Muscle of leg (tissue), 16 donors: ENCODE results near the gene NUTM2A. TPM values are rescaled to one million over a fixed set of nuclear protein-coding genes. Genes with fewer than 3 reads are reported as not detected.
A peak's percentile ranks its signal among the peaks of the same experiment; 100 is the strongest.
"Not testable (repeated sequence)": the region's sequence is repeated elsewhere in the genome, so short reads cannot be mapped to it uniquely, and the experiment has no call there.

ENCODE experiments used
- DNase-seq: peaks from one replicate; pipeline ENCODE4 v3.0.0; 2013
- H3K27ac ChIP-seq: one replicate; pipeline ENCODE4 v1.5.1; 2013; ENCODE audit warnings: mild to moderate bottlenecking, low read length, control low read depth
- H3K27me3 ChIP-seq: one replicate; pipeline ENCODE4 v1.6.1; 2013; ENCODE audit warnings: low read length; ENCODE audit not compliant: control insufficient read depth, insufficient read depth
- H3K36me3 ChIP-seq: one replicate; pipeline ENCODE4 v1.6.1; 2013; ENCODE audit warnings: low read length; ENCODE audit not compliant: control insufficient read depth, insufficient read depth
- H3K4me1 ChIP-seq: one replicate; pipeline ENCODE4 v1.6.1; 2013; ENCODE audit warnings: low read length; ENCODE audit not compliant: control insufficient read depth, insufficient read depth
- H3K4me3 ChIP-seq: one replicate; pipeline ENCODE4 v1.5.1; 2013; ENCODE audit warnings: low read length, control low read depth
- H3K9me3 ChIP-seq: replicated peaks from 2 replicates; pipeline ENCODE4 v1.6.1; 2013; ENCODE audit warnings: low read depth, low read length; ENCODE audit not compliant: control insufficient read depth
- WGBS: methylation state at CpG from one replicate; pipeline ENCODE4 v1.1.5; 2013; ENCODE audit warnings: missing lambda C conversion rate; ENCODE audit not compliant: insufficient coverage; 5-methylcytosine and 5-hydroxymethylcytosine counted together
- long read RNA-seq, 11 donors: transcript quantifications; one replicate each; lab custom pipeline, GENCODE V29; 2026
- polyA plus RNA-seq, 8 donors: library from polyadenylated mRNA; unstranded; fragments of 120-200 nt; gene quantifications; one replicate each; pipeline versions ENCODE4 v1.2.1 to v1.2.3, GENCODE V29; 2013; ENCODE audit warnings: inconsistent platforms in 1 of 8, low replicate concordance in 1 of 8; ENCODE audit not compliant: insufficient read length in 8 of 8, insufficient read depth in 1 of 8
- total RNA-seq: library from RNA; stranded (reverse); fragments of 120-200 nt; gene quantifications from one replicate; pipeline ENCODE4 v1.2.4, GENCODE V29; 2013

NUTM2A gene
- 0.44 TPM for total RNA-seq
- 1 to 10 TPM; 1.9 to 5.7 (median 2.7) TPM for polyA plus RNA-seq
- long read RNA-seq, donor 1, result 0 reads
- long read RNA-seq, donor 2, result 0 reads
- long read RNA-seq, donor 3, result 0 reads
- long read RNA-seq, donor 4, result 0 reads
- long read RNA-seq, donor 5, result 0 reads
- long read RNA-seq, donor 6, result 0 reads
- long read RNA-seq, donor 7, partial matches to known transcripts, result 0 of 1 reads
- long read RNA-seq, donor 7, other reads (novel, unspliced or antisense), result 0 of 1 reads
- long read RNA-seq, donor 8, partial matches to known transcripts, result 0 of 5 reads
- long read RNA-seq, donor 8, other reads (novel, unspliced or antisense), result 5 of 5 reads
- long read RNA-seq, donor 9, result 0 reads
- long read RNA-seq, donor 10, result 0 reads
- long read RNA-seq, donor 11, result 0 reads

DNA sequence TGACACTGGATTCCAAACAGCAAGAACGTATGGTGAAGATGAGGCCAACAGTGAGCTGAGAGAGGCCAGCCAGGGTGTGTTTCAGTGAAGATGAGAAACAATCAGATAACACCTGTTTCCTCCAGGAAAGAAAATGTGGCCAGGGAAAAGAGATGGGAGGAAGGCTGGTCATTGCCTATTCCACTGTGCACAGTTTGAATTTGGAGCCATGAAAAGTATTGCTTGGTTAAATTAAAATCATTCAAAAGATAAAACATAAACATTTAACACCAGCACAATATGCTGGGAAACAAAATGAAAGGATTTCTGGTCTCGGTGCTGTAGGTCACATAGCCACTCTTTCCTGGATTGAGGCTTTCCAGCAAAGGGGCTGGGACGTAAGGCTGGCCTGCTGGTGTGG is at the start of gene NUTM2A:
Gene NUTM2A, plus strand, starts transcription at position 301 of the 400 bp plus-strand sequence. CDS start 383 bp downstream, outside the sequence.
- not testable (repeated sequence) for DNase-seq, H3K9me3 ChIP-seq, H3K27me3 ChIP-seq, H3K4me3 ChIP-seq, H3K36me3 ChIP-seq, H3K4me1 ChIP-seq, H3K27ac ChIP-seq
- WGBS, result no CpG with 5 or more reads among the region's 3 CpGs

DNA sequence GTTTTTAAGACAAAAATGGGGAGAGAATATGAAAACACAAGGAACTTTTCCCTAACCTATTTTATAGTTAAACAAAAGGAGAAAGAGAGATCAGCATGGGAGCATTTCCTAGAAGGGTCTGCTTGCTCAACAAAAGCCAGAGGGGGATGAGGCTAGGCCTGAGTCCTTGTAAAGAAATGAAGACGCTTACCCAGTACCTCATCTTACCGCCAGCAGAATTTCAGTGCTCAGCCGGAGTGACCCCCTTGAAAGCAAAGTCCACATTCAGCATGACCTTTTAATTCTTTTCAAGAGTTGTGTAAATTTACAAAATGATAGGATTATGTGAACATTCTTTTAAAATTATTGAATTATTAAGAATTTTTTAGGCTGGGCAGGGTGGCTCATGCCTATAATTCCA is 47.7 kb upstream of the NUTM2A start:
- not testable (repeated sequence) for H3K27me3 ChIP-seq, H3K4me3 ChIP-seq, H3K36me3 ChIP-seq, H3K27ac ChIP-seq, DNase-seq, H3K9me3 ChIP-seq, H3K4me1 ChIP-seq
- WGBS, result no CpG with 5 or more reads among the region's 3 CpGs

DNA sequence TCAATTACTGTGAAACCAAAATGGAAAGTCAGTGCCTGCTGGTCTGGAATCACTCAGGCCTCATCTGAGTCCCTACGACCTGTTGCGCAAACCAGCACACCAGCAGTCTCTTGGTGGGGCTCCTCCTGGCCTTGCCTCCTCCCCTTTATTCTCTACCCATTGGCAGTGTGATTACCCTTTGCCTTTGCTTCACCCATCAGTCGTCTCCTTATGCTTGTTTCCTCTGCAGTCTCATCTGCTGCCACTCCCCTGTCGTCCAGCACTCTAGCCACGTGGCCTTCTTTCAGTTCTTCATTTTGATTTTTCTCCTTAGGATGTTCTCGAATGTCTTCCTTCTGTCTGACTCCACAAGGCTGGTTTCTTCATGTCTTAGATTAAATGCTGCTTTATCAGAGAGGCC is 40.8 kb upstream of the NUTM2A start:
- not testable (repeated sequence) for H3K4me3 ChIP-seq, H3K27ac ChIP-seq, H3K9me3 ChIP-seq, H3K27me3 ChIP-seq, H3K4me1 ChIP-seq, H3K36me3 ChIP-seq
- WGBS, result 68% methylated on average over 5 of the region's 6 CpGs
- DNase-seq, result peak; percentile 5

DNA sequence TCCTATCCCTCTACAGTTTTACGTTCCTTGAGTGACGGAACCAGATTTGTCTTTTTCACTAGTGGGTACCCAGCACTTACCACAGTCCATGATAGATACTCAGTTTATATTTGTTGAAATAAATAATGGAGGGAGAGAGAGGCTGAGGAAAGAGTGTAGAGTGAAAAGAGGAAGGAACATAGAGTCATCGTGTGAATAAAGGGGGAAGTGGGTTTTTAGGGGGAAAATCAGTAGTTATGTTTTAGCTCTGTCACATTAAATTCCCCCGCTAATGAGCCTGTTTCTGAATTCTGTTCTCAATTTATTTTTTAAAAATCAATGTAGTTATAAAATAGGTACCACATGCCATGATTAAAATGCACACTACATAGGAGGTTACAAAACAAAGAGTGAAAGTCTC is 39.2 kb upstream of the NUTM2A start:
- H3K9me3 ChIP-seq, H3K4me3 ChIP-seq, H3K36me3 ChIP-seq, H3K27me3 ChIP-seq, H3K4me1 ChIP-seq, DNase-seq, H3K27ac ChIP-seq: not testable (repeated sequence)
- WGBS, result no CpG with 5 or more reads among the region's 4 CpGs

- no CpG with 5 or more reads among the region's 3 CpGs for WGBS
- not testable (repeated sequence) for H3K4me1 ChIP-seq, H3K27ac ChIP-seq, H3K9me3 ChIP-seq, H3K4me3 ChIP-seq, H3K27me3 ChIP-seq, DNase-seq, H3K36me3 ChIP-seq
These were observed 37.7 kb upstream of the NUTM2A start for GRCh38 chr10:87187573-87187972.

DNA sequence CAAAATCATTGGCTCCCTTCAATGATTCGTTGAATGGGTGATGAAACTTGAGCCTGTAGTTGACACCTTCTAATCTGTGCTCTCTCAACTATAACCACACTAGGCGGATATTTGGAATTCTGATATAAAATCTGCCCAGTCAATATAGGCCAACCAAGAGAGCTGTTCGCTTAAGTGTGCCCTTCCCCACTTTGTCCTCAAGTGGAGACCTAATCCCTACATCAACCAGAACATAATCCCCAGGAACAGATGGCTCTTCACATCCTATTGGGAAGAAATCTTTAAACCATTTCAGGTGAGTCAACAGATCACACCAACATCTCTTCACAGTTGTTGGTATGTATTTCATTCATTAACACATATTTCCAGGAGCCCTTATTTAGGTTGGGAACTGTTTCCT is 33.4 kb upstream of the NUTM2A start:
- H3K27me3 ChIP-seq, H3K36me3 ChIP-seq: not testable (repeated sequence)
- 100% methylated on average over 1 of the region's 3 CpGs for WGBS

GRCh38 chr10:87200924-87201323 is 24.3 kb upstream of the NUTM2A start:
- not testable (repeated sequence) for H3K9me3 ChIP-seq, H3K27ac ChIP-seq, H3K4me3 ChIP-seq, H3K36me3 ChIP-seq, H3K27me3 ChIP-seq, H3K4me1 ChIP-seq
- DNase-seq, result peak; percentile 71
- WGBS, result 50% methylated on average over 1 of the region's 6 CpGs

More for the DNA sequence above, 33.4 kb upstream of the NUTM2A start:
- H3K4me1 ChIP-seq, H3K27ac ChIP-seq, DNase-seq, H3K9me3 ChIP-seq, H3K4me3 ChIP-seq: not testable (repeated sequence)

- H3K27ac ChIP-seq, H3K27me3 ChIP-seq, H3K4me1 ChIP-seq, H3K36me3 ChIP-seq, DNase-seq, H3K4me3 ChIP-seq, H3K9me3 ChIP-seq: not testable (repeated sequence)
- no CpG with 5 or more reads among the region's 4 CpGs for WGBS
These were observed 20.4 kb upstream of the NUTM2A start for GRCh38 chr10:87204801-87205200.

- not testable (repeated sequence) for H3K4me3 ChIP-seq, H3K9me3 ChIP-seq, H3K27me3 ChIP-seq, H3K4me1 ChIP-seq, H3K36me3 ChIP-seq
- peak; percentile 35 for DNase-seq
- WGBS, result 39% methylated on average over 4 of the region's 4 CpGs
- peak overlapping the region; percentile 29 for H3K27ac ChIP-seq
These were observed 18.3 kb upstream of the NUTM2A start for GRCh38 chr10:87206922-87207321.

DNA sequence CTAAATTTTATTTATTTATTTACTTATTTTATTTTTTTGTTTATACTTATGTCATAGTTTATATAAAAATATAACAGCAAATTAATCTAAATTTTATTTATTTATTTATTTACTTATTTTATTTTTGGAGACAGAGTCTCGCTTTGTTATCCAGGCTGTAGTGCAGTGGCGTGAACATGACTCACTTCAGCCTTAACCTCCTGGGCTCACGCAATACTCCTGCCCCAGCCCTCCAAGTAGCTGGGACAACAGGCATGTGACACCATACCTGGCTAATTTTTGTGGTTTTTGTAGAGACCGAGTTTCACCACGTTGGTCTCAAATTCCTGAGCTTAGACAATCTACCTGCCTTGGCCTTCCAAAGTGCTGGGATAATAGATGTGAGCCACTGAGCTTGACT is 14.9 kb upstream of the NUTM2A start:
- not testable (repeated sequence) for H3K4me1 ChIP-seq, H3K36me3 ChIP-seq, H3K9me3 ChIP-seq, H3K27ac ChIP-seq, H3K4me3 ChIP-seq, DNase-seq, H3K27me3 ChIP-seq
- no CpG with 5 or more reads among the region's 5 CpGs for WGBS

DNA sequence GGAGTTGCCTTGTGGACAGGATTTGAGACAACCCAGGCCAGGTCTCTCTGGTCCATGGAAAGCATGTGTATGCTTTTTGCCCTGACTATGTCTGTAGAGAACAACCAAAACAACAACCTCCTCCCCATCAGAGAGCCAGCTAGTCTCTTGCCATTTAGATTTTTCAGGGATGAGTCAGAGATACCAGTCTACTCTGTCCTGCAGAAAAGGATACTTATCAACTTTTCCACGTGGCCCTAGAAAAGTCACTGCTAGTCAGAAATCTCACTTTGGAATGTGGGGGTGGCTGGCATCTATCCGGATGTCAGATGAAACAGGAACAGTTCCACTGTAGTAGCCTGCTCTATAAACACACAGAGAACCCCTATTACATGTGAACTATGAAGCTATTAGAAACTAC is 13.4 kb upstream of the NUTM2A start:
- H3K36me3 ChIP-seq, H3K4me1 ChIP-seq, H3K4me3 ChIP-seq, H3K27ac ChIP-seq, DNase-seq, H3K27me3 ChIP-seq, H3K9me3 ChIP-seq: not testable (repeated sequence)
- WGBS, result no CpG with 5 or more reads among the region's 2 CpGs
